ENCODE data around the gene SCN1B. TPM values are rescaled to one million over a fixed set of nuclear protein-coding genes. Genes with fewer than 3 reads are reported as not detected.

Gene SCN1B
- 3.1 and 3.4 TPM in 2 replicates for total RNA-seq

GRCh38 chr19:35030257-35031071 lies at the start of gene SCN1B:
TSS of gene SCN1B (plus strand) at chr19:35030470. CDS start at chr19:35030821, 351 bp downstream.

GRCh38 chr19:34999498-35000337 lies 30.6 kb upstream of the SCN1B start, which contains the start of gene GRAMD1A:
TSS of gene GRAMD1A (plus strand) at chr19:35000323. CDS start at chr19:35000479, 156 bp downstream.

DNA sequence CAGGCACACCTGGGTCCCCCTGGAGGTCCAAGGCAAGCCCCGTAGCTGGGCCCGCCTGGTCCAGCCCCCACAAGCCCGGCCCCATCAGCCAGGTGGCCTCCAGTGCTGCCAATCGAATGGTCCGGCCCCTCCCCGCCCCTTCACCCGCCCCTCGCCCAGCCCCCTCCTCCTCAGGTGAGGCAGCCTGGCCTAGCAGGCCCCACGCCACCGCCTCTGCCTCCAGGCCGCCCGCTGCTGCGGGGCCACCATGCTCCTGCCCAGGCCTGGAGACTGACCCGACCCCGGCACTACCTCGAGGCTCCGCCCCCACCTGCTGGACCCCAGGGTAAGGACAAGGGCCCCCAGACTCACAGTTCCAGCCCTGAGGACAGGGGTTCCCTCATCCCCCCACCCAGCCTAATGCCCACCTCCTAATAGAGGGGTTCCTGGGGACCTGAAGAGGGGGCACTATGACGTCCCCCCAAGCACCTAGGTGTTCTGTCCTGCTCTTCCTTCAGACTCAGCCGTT lies 11.3 kb downstream of the SCN1B start, which contains the start of gene HPN:
Gene HPN (plus strand): TSS at position 174 of the 508 bp plus-strand sequence. CDS start 786 bp downstream, outside the sequence.

Other genes starting within 250 kb of the SCN1B start
- 1.7 and 2.6 TPM in 2 replicates for gene ZNF30, start 103.6 kb upstream of the SCN1B start, total RNA-seq
- gene ZNF792, start 66.2 kb upstream of the SCN1B start, total RNA-seq: 3.4 and 5.2 TPM in 2 replicates
- gene GRAMD1A, start 30.1 kb upstream of the SCN1B start, total RNA-seq: 25.6 and 27.1 TPM in 2 replicates
- not detected in 2 replicates for gene HPN, start 11.3 kb downstream of the SCN1B start, total RNA-seq
- not detected in 2 replicates for gene FXYD3, start 85.4 kb downstream of the SCN1B start, total RNA-seq
- 1.2 and 1.3 TPM in 2 replicates for gene LGI4, start 104.6 kb downstream of the SCN1B start, total RNA-seq
- gene FXYD1, start 108.4 kb downstream of the SCN1B start, total RNA-seq: 0.73 and 2.1 TPM in 2 replicates
- gene FXYD7, start 112.8 kb downstream of the SCN1B start, total RNA-seq: not detected in 2 replicates
- 53.2 and 73.8 TPM in 2 replicates for gene FXYD5, start 124.3 kb downstream of the SCN1B start, total RNA-seq
- not detected in 2 replicates for gene FAM187B, start 198.3 kb downstream of the SCN1B start, total RNA-seq
- gene LSR, start 218.5 kb downstream of the SCN1B start, total RNA-seq: 0.36 and 0.49 TPM in 2 replicates
- 64.4 and 64.5 TPM in 2 replicates for gene USF2, start 238.5 kb downstream of the SCN1B start, total RNA-seq